Muscle of back (tissue), 11 donors: ENCODE data around the gene MBP. TPM values are rescaled to one million over a fixed set of nuclear protein-coding genes. Genes with fewer than 3 reads are reported as not detected.

Experiments used
- DNase-seq, 3 donors: peaks; one replicate each; pipeline versions ENCODE4 v3.0.0 to v3.0.0-alpha.2; 2013
- polyA plus RNA-seq, 10 donors: library from polyadenylated mRNA; unstranded; fragments of 120-200 nt; gene quantifications; one replicate each; pipeline ENCODE4 v1.2.1, GENCODE V29; 2013; ENCODE audit not compliant: insufficient read length in 10 of 10

MBP gene
- polyA plus RNA-seq, 10 donors = 11.9 to 21.9 (median 16.2) TPM

DNA sequence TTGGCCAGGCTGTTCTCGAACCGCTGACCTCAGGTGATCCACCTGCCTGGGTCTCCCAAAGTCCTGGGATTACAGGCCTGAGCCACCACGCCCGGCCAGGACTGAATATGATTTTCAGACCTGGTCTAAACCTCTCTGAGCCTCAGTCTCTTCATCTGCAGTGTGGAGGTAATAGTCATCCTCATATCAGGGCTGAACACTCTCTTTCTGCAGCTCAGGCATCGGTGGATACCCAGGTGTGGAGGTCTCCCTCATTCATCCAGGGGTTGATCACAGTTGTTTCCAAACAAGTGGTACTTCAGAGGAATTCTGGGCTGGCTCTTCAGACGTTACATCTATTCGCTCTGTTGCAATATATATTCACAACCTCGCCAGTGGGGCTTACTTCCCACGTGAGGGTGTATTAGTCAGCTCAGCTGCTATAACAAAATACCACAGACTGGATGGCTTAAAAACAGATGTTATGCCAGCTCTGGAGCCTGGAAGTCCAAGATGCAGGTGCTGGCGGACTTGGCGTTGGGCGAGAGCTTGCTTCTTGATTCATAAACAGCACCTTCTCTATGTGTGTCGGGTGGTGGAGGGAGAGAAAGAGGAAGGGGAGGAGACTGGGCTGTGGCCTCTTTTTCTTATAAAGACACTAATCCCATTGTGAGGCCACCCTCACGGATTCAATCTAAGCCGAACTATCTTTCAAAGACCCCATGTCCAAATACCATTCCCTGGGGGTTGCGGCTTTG lies 2.9 kb upstream of the MBP start:
- DNase-seq = no peak

- DNase-seq = no peak
These were observed 2.0 kb upstream of the MBP start for GRCh38 chr18:77134611-77135010.

GRCh38 chr18:77133835-77134496 lies 1.4 kb upstream of the MBP start:
- peak in 2 of 3 donors; percentile 27 to 70 for DNase-seq

- peak in 2 of 3 donors; percentile 46 to 68 for DNase-seq
These were observed 660 bp upstream of the MBP start for GRCh38 chr18:77133051-77133834.

- peak in 2 of 3 donors; percentile 45 to 80 for DNase-seq
These were observed 773 bp downstream of the MBP start for GRCh38 chr18:77131652-77132368.

DNA sequence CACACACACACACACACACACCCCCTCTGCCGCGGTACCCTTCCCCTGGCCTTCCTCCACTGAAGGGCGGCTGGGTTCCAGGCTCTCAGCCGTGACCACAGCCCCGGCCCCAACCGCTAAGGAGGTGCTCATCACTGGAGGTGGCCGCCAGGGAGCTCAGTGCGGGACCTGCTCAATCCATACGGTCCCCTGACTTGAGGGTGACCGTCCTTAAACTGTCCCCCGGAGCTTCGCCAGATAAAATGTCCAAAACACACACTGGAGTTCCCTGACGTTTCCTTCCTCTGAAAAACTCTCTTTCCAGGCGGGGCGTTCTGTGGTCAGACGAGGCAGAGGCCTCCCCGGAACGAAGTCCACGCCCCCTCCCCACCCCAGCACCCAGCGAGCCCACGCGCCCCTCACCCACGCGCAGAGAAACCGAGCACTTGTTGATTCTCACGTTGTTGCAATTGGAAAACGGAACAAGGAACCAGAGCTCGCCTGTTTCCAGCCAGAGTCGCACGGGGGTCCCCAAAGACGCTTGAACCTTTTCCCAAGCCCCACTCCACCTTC lies 1.4 kb downstream of the MBP start:
- DNase-seq = peak in 2 of 3 donors; percentile 53 to 71

DNA sequence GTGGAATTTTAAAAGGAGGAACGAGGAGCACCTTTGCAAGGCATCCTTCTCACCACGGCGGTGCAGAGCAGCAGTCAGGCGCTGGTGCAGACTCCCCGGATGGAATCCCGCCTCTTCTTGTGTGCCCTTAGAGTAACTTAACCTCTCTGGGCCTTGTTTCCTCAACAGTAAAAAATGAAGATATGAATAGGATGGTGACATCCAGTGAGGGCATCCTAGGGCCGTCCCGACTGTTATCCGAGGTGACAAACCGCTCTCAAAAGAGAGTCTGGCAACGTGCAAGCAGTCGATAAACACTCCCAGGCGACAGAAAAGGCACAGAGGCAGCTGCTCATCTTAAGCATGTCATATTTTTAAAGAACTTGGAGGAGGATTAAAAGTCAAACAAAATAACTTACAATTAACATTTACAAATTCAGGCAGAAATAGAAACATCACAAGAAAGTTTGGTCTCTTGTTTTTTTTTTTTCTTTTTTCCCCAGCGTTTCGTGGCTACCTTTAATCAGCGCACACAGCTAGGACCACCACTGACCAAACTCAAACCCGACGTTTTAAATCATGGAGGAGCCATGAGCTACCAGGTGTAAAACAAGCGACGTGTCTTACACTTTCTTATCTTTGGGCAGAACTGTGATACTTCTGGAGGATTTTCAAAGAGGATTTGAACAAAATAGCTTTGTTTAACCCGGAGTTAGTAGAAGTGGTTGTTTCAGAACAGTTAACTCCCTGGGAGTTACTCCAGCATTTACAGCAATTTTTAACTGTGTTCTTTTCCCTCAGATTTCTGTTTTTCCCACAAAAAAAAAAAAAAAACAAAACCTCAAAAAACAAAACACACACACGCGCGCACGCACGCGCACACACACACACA lies 2.1 kb downstream of the MBP start:
- DNase-seq = no peak

- DNase-seq = peak in 1 of 3 donors; percentile 44
These were observed 3.4 kb downstream of the MBP start for GRCh38 chr18:77129150-77129551.

DNA sequence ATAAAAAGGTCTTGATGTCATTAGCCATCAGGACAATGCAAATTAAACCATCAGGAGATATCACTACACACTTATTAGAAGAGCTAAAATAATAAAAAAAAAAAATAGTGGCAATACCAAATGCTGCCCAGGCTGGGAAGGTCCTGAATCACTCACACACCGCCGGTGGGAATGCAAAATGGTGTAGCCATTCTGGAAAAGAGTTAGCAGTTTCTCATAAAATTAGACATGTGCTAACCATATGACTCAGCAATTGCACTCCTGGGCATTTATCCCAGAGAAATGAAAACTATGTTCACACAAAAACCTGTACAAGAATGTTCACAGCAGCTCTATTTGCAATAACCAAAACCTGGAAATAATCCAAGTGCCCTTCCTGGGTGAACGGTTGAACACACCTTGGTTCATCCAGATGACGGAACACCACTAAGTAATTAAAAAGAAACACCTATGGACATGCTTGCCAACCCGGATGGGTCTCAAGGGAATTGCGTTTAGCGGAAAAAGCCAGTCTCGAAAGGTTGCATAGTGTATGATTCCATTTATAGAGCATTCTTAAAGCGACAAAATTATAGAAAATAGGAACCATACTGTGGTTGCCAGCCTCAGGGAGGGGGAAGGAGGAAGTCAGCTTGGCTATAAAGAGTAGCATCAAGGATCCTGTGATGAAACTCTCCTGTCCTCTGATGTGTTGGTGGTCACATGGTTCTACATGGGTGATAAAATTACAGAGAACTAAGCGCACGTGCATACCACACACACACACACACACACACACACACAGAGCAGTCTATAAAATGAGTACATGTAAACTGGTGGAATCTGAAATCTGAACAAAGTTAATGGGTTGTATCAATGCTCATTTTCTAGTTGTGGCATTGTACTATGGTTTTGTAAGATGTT lies 4.6 kb downstream of the MBP start:
- DNase-seq = peak in 2 of 3 donors; percentile 66 to 85

GRCh38 chr18:77124452-77124922 lies 8.1 kb downstream of the MBP start:
- peak in 1 of 3 donors; percentile 66 for DNase-seq

- DNase-seq = no peak
These were observed 9.0 kb downstream of the MBP start for GRCh38 chr18:77123320-77124231.

- DNase-seq = no peak
These were observed 11.1 kb downstream of the MBP start for GRCh38 chr18:77121523-77121922.

DNA sequence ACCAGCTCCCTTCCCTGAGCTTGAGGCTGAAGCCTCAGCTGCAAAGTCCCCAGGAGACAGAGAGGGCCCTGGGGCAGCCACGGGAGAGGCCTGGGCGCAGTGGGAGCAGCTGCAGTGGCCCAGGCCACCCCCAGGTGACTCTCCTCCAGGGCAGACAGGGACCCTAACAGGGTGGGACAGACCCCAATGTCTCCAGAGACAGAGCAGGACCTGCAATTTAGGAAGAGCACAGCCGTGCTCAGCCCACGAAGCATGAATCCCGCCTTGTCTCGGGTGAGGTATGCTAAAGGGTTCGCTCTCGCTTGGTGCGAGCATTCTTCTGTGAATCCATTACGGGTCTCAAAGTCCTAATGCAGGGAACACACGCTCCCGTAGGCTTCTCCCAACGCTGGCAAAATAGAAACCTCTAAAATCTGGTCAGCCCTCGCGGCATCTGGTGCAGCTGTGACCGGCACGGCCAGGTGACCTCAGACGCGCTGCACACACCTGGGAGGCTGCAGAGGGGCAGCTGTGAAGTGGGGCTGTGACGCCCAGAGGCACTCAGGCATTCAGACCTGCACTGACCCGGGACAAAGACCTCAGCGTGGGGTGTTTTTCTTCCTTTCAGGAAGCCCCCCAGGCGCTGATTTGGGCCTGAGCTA lies 12.6 kb downstream of the MBP start:
- DNase-seq = no peak

- DNase-seq = no peak
These were observed 13.3 kb downstream of the MBP start for GRCh38 chr18:77119101-77119850.

DNA sequence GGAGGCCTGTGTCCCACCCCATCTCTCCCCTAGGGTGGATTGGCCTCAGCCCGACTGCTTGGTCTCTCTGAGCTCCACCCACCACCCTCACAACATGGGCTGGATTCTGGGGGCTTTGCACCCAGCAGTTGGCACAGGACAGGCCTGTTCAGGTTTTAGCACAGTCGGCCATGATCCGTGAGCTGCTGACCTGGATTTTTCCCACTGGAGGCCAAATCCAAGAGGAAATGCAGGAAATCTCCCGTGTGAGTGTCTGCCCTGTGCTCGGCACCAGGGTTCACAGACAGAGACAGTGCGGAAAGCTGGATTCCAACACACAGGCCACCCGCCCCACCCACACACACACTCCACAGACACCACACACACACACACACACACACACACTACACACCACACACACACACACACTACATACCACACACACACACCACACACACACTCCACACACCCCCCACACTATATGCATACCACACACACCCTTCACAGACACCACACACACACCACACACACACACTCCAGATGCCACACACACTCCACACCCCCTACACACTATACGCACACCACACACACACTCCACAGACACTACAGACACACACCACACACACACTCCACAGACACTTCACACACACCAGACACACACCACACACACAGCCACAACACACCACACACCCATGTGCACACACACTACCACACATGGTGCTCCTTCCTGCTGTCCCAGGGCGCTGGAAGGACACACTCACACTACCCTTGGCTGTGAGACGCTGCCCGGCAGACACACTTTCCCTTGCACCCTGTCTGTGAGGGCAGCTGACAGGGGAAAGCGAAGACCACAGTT lies 14.1 kb downstream of the MBP start:
- DNase-seq = no peak
